Measurements from ENCODE around the gene UQCR11. TPM values are rescaled to one million over a fixed set of nuclear protein-coding genes. Genes with fewer than 3 reads are reported as not detected.

Gene UQCR11
- total and polyA plus RNA-seq, 3 donors from 2014 or later: 45.8 to 105 (median 60.8) TPM

- intact Hi-C loops (cut with DNase I; ENCODE audit: low total_unique reads): no loop called here
- TF ChIP-seq, protein P1, sequence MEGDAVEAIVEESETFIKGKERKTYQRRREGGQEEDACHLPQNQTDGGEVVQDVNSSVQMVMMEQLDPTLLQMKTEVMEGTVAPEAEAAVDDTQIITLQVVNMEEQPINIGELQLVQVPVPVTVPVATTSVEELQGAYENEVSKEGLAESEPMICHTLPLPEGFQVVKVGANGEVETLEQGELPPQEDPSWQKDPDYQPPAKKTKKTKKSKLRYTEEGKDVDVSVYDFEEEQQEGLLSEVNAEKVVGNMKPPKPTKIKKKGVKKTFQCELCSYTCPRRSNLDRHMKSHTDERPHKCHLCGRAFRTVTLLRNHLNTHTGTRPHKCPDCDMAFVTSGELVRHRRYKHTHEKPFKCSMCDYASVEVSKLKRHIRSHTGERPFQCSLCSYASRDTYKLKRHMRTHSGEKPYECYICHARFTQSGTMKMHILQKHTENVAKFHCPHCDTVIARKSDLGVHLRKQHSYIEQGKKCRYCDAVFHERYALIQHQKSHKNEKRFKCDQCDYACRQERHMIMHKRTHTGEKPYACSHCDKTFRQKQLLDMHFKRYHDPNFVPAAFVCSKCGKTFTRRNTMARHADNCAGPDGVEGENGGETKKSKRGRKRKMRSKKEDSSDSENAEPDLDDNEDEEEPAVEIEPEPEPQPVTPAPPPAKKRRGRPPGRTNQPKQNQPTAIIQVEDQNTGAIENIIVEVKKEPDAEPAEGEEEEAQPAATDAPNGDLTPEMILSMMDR (IDR thresholded peaks at IDR 0.05): no peak
- no peak for TF ChIP-seq POLR2A (IDR thresholded peaks at IDR 0.05)
- Histone ChIP-seq H3K27me3 (no peaks in the 10 kb centered on the region), H3K27ac (no peak overlapping the region), H3K4me1 (no peaks in the 10 kb centered on the region), H3K36me3 (ENCODE audit: low read depth, missing control alignments) (no peaks in the 10 kb centered on the region), H3K4me3 (no peak overlapping the region), H3K9me3 (no peaks in the 10 kb centered on the region)
- 91 to 97% methylated on average over 5 to 20 of the region's 20 CpGs for WGBS, 2 donors
- no peak for DNase-seq
These were observed 24.9 kb downstream of the UQCR11 start for GRCh38 chr19:1580382-1580781.

DNA sequence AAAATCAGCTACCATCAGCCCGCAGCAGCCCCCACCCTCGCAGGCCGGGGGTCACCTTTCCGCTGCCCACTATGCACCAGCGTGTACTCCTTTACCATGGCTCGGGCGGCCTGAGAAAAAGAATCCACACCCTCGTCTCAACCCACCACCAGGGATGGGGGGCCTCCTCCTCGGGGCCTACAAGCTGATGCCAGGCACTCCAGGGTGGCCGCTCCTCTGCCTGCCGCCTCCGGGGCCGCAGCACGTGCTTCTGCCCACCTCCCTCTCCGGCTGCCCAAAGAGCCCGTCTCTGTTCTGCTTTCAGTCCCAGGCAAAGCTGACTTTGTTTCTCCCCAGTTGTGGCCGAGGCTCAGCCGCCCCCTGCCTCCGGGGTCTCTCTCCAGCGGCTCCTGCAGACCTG lies 26.0 kb downstream of the UQCR11 start:
- no peak for DNase-seq
- H3K27me3 ChIP-seq: no peaks in the 10 kb centered on the region
- no peaks in the 10 kb centered on the region for H3K36me3 ChIP-seq (ENCODE audit: low read depth, missing control alignments)
- intact Hi-C loops (cut with DNase I; ENCODE audit: low total_unique reads): no loop called here
- no peak overlapping the region for H3K27ac ChIP-seq
- no peaks in the 10 kb centered on the region for H3K9me3 ChIP-seq
- H3K4me1 ChIP-seq: no peaks in the 10 kb centered on the region
- TF ChIP-seq, protein P1 (IDR thresholded peaks at IDR 0.05): no peak
- no peak for TF ChIP-seq POLR2A (IDR thresholded peaks at IDR 0.05)
- no peak overlapping the region for H3K4me3 ChIP-seq
- WGBS, 2 donors: 89 to 96% methylated on average over 20 of the region's 20 CpGs

DNA sequence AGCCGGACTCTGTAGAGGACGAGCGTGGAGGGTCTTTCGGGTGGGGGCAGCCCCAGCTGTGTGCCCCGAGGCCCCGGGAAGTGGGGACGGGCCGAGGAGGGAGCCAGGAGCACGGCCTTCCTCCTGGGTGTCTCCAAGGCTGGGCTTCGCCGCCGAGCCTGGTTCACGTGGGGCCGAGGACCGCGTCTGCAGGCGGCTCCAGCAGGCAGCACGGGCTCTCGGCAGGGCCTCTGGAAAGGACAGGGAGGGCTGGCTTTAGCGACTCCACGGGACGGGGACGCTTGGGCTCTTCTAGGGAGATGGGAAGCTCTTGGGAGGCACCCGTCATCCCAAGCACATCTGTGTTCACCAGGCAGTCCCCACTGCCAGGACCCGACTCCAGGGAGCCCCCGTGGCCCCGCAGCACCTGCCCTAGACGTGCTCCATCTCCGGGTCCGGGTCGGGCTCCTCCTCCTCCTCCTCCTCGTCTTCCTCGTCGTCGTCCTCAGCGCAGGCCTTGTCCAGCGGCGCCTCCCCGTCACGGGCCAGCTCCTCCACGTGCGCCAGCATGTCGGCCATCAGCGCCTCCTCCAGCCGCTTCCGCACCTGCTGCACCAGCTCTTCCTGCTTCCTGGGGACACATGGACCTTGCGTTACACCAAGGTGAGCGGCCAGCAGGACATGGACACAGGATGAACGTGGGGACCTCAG lies 27.2 kb downstream of the UQCR11 start:
- Histone ChIP-seq H3K27ac (no peak overlapping the region), H3K36me3 (ENCODE audit: low read depth, missing control alignments) (no peaks in the 10 kb centered on the region), H3K4me1 (no peaks in the 10 kb centered on the region), H3K4me3 (no peak overlapping the region), H3K9me3 (no peaks in the 10 kb centered on the region), H3K27me3 (no peaks in the 10 kb centered on the region)
- WGBS, 2 donors: 81% methylated on average over 17 to 48 of the region's 49 CpGs
- TF ChIP-seq POLR2A (IDR thresholded peaks at IDR 0.05): no peak
- TF ChIP-seq, protein P1 (IDR thresholded peaks at IDR 0.05): no peak
- intact Hi-C loops (cut with DNase I; ENCODE audit: low total_unique reads): no loop called here
- DNase-seq: no peak

DNA sequence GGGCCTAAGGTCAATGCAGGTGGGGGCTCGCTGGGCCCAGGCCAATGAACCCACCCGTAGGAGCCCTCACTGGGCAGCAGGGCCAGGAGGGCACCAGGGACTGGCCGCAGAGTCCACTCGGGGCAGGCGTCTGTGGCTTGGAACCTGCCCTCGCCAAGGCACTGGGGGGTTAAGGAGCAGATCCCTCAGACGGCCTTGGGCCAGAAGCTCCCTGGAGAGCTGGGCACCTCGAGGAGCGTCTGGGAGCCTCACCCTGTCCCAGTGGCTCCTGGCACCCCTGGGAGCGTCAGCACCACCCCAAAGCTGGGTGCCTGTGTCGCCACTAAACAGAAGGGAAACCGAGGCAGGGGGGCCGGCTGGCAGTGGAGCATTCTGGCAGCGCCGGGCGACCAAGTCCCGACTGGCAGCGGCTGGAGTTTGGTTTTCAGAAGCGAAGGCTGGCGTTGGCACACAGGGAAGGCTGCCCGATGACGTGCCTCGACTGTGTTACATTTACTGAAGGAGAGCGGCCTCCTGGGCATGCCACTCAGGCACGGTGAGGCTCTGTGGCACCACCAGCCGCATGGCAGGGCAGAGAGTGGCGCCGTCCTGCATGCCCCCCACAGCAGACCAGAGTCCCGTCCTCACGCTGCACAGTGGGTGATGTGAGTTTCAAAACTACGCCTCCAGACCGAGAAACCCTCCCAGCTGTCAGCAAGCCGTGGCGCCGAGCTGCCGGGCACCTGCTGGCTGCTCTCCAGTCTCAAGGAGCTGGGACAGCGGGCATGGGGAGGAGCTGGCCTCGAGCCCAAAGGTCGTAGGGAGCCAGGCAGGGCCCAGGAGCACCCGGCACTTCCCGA lies 28.0 kb downstream of the UQCR11 start:
- no peak overlapping the region for H3K4me3 ChIP-seq
- no peak for DNase-seq
- 85 to 99% methylated on average over 16 to 41 of the region's 41 CpGs for WGBS, 2 donors
- H3K4me1 ChIP-seq: no peaks in the 10 kb centered on the region
- no peak overlapping the region for H3K27ac ChIP-seq
- no peaks in the 10 kb centered on the region for H3K27me3 ChIP-seq
- no peaks in the 10 kb centered on the region for H3K36me3 ChIP-seq (ENCODE audit: low read depth, missing control alignments)
- intact Hi-C loops (cut with DNase I; ENCODE audit: low total_unique reads): no loop called here
- no peak for TF ChIP-seq POLR2A (IDR thresholded peaks at IDR 0.05)
- TF ChIP-seq, protein P1 (IDR thresholded peaks at IDR 0.05): no peak
- H3K9me3 ChIP-seq: no peaks in the 10 kb centered on the region

All from testis (tissue), 3 donors.